DMS53 treated with DMSO at 0.1 percent for 48 hours (cell line): ENCODE results near the gene TAPBPL.
"Not testable (repeated sequence)": the region's sequence is repeated elsewhere in the genome, so short reads cannot be mapped to it uniquely, and the experiment has no call there.

Experiments used
- DNase-seq: peaks from one replicate; lab custom pipeline; 2025; ENCODE audit not compliant: unreplicated experiment; lab: John Stamatoyannopoulos, UW

TAPBPL gene

GRCh38 chr12:6451348-6452244 is at the start of gene TAPBPL:
TSS of gene TAPBPL (plus strand) at chr12:6452042. CDS start at chr12:6452249, 207 bp downstream.
- DNase-seq, result peak; percentile 99

DNA sequence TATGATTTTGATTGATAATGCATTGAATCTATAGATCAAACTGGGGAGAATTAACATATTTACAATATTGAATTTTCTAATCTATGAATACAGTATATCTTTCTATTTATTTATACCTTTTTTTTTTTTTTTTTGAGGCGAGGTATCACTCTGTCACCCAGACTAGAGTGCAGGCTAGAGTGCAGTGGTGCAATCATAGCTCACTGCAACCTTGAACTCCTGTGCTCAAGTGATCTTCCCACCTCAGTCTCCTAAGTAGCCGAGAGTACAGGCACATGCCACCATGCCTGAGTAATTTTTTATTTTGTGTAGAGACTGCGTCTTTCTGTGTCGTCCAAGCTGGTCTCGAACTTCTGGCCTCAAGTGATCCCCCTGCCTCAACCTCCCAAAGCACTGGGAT is 47.5 kb upstream of the TAPBPL start:
- no peak for DNase-seq

DNA sequence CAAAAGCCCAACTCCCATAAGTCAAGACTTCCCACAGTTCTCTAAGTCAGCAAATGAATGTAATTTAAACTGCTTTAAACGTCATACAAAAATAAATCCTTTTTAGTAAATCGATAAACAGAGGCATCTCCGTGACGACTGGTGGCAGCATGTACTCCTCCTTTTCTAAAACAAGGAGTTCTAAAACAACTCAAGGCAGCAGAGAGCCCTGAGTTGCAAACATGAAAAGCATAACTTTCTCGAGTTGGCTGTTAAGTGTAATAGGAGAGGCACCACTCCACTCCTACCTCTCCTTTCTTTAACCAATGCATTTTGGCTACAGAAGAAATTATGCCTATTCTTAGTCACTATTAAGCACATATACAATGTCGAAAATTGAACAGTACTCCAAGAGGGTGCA is 45.9 kb upstream of the TAPBPL start:
- DNase-seq, result no peak

DNA sequence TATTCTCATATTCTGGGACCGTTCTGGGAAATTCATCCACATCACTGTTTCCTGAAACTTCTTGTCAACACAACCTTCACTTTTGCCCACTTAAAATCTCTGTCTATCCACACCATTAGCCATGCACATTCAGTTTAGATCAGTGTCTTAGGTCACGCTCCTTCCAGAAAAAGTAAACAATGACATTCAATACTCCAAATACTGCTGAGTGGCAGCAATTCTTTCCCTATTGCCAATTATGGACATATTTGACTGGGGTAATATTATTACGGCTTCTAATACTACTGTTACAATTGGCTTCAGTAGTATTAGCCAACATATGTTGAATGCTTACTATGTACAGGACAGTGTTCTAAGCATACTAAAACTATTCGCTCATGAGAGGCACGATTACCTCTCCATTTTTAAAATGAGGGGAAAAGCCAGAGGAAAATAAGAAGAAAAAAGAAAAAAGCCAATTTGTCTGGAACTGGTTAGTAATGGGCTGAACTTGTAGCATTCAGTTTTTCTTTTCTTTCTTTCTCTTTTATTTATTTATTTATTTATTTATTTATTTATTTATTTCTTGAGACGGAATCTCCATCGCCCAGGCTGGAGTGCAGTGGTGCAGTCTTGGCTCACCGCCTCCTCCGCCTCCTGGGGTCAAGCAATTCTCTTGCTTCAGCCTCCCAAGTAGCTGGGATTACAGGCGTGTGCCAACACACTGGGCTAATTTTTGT is 44.4 kb upstream of the TAPBPL start:
- peak; percentile 78 for DNase-seq

GRCh38 chr12:6416596-6416995 is 35.2 kb upstream of the TAPBPL start:
- no peak for DNase-seq

- DNase-seq, result no peak
Measured at GRCh38 chr12:6418796-6419195, 33.0 kb upstream of the TAPBPL start.

GRCh38 chr12:6420364-6420763 is 31.5 kb upstream of the TAPBPL start:
- DNase-seq, result no peak

- peak; percentile 97 for DNase-seq
Measured at GRCh38 chr12:6423267-6424007, 28.4 kb upstream of the TAPBPL start.

- no peak for DNase-seq
Measured at GRCh38 chr12:6424008-6424347, 27.9 kb upstream of the TAPBPL start.

DNA sequence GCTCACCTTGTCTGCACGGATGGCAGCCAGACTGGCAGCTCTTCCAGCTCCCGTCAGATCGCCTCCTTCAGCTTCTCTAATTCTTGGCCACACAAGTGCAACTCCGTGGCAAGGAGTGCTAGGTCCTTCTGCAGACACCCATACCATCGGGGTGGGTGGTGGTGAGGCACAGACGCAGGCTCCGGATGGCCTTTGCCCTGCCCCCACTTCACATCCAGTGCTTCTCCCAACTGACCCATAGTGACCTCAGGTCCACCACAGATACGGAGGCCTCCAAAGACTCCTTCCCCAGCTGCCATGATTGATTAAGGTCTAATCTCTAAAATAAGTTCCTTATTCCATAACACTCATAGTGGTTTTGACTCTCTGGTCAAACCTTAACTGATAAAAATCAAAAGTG is 27.0 kb upstream of the TAPBPL start:
- DNase-seq, result no peak

- no peak for DNase-seq
Measured at GRCh38 chr12:6425590-6426531, 26.0 kb upstream of the TAPBPL start.

GRCh38 chr12:6426882-6427671 is 24.8 kb upstream of the TAPBPL start:
- DNase-seq, result no peak

DNA sequence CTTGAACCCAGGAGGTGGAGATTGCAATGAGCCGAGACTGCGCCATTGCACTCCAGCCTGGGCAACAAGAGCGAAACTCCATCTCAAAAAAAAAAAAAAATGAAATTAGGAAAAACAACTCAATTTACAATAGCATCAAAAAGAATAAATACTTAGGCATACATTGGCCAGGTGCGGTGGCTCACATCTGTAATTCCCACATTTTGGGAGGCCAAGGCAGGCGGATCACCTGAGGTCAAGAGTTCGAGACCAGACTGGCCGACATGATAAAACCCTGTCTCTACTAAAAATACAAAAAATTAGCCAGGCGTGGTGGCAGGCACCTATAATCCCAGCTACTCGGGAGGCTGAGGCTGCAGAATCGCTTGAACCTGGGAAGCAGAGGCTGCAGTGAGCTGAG is 24.0 kb upstream of the TAPBPL start:
- DNase-seq, result not testable (repeated sequence)

DNA sequence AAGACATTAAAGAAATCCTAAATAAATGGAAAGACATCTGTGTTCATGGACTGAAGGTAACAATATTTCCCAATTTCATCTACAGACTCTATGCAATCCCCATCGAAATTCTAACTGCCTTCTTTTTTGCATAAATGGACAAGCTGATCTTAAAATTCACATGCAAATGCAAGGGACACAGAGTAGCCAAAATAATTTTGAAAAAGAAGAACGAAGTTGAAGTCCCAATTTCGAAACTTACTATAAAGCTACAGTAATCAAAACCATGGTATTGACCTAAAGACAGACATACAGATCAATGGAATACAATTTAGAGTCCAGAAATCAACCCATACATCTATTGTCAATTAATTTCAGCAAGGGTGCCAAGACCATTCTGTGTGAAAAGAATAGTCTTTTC is 23.5 kb upstream of the TAPBPL start:
- DNase-seq, result no peak

GRCh38 chr12:6430124-6430989 is 21.5 kb upstream of the TAPBPL start:
- DNase-seq, result peak; percentile 77

GRCh38 chr12:6432991-6433390 is 18.9 kb upstream of the TAPBPL start:
- no peak for DNase-seq

GRCh38 chr12:6434205-6435140 is 17.4 kb upstream of the TAPBPL start:
- DNase-seq, result no peak
